CD4-positive, alpha-beta T cell treated with Interferon gamma for 1 hour (primary cell): ENCODE data around the gene GOLGB1.
A peak's percentile ranks its signal among the peaks of the same experiment; 100 is the strongest.
"Not testable (repeated sequence)": the region's sequence is repeated elsewhere in the genome, so short reads cannot be mapped to it uniquely, and the experiment has no call there.

Experiments used
- DNase-seq: peaks from one replicate; pipeline ENCODE4 v3.0.0-alpha.2; 2020

Gene GOLGB1, protein sequence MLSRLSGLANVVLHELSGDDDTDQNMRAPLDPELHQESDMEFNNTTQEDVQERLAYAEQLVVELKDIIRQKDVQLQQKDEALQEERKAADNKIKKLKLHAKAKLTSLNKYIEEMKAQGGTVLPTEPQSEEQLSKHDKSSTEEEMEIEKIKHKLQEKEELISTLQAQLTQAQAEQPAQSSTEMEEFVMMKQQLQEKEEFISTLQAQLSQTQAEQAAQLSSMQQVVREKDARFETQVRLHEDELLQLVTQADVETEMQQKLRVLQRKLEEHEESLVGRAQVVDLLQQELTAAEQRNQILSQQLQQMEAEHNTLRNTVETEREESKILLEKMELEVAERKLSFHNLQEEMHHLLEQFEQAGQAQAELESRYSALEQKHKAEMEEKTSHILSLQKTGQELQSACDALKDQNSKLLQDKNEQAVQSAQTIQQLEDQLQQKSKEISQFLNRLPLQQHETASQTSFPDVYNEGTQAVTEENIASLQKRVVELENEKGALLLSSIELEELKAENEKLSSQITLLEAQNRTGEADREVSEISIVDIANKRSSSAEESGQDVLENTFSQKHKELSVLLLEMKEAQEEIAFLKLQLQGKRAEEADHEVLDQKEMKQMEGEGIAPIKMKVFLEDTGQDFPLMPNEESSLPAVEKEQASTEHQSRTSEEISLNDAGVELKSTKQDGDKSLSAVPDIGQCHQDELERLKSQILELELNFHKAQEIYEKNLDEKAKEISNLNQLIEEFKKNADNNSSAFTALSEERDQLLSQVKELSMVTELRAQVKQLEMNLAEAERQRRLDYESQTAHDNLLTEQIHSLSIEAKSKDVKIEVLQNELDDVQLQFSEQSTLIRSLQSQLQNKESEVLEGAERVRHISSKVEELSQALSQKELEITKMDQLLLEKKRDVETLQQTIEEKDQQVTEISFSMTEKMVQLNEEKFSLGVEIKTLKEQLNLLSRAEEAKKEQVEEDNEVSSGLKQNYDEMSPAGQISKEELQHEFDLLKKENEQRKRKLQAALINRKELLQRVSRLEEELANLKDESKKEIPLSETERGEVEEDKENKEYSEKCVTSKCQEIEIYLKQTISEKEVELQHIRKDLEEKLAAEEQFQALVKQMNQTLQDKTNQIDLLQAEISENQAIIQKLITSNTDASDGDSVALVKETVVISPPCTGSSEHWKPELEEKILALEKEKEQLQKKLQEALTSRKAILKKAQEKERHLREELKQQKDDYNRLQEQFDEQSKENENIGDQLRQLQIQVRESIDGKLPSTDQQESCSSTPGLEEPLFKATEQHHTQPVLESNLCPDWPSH (N-terminal part only)

DNA sequence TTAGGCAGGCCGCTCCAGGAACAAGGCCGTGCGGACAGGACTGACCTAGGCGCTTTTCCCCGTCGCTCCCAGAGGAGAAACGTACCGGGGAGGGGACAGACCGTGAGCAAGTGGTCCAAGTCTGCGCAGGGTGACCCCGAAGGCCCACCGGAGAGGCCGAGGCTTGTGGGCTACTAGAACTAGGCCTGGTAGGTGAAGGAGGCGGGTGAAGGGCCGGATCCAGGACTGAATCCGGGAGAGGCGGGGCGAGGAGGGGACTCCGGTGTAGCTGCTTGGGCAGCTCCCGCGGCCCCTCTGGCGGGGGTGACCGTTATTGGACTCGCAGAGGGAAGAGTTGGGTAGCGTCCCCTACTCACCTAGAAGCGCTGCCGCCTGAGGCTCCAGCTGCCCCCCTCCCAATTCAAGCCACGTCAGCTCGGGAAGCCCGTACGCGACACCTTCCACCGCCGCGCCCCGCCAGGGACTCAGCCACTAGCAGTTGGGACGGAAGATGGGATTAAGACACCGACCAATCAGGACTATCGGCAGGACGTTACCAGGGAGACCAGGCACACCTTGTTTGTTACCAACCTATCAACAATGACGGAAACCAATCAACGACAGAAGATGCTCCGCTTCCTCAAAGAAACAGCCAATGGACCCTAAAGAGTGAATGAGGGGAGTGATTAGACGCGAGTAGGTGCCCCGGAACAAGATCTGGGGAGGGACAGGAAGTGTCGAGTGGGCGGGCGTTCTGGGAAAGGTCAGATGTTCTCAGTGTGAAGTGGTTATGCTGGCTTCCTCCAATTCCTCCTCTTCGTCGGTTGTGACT, at the start of gene GOLGB1:
TSS of gene GOLGB1 (minus strand) at position 466 of the 811 bp plus-strand sequence. CDS start 18,770 bp downstream, outside the sequence.
- peak; percentile 95 for DNase-seq

DNA sequence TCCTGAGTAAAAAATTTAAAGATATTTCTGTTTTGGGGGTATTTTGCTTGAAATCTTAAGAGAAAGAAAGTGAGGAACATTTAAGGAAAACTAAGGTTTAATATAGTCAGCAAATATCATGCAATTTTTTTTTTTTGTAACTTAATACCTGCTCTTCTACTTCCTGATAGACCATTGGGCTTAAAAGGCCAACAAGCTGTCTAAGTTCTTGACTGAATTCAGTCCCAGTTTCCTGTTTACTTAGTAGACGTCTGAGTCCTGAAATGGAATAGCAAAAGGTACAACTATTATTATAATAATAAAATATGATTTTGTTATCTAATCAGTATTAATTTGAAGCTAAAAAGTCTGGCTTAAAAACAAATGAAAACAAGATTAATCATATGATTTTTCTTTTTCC, 47.4 kb upstream of the GOLGB1 start:
- DNase-seq, result no peak

DNA sequence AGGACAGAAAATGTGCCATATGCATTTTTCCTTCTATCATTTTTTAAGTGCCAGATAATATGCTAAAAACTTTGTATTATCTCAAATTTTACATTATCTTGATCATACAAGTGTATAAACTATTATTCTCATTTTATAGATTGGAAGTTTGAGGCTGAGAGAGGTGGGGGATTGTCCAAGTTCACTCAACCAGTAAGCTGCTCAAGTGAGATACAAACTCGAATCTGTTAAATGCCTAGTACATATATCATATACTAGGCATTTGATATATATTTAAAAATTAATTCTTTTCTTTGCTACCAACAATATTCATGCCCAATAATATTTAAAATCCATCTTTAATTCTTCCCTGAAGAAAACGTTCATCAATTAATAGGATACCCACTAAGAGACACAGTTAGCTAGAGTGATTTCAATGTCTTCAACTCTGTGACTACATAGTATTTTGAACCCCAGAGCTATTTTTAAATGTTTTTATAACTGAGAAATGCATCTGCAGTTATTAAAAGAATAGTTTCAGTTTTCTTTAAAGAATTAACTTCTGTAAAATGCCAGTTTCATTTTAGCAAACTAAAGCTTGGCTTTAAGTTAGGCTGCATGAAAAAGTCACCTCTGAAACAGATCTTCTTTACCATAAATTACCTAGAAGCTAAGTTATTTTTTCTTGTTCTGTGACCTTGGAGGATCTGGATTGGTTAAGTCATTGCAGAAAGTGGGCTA, 44.9 kb upstream of the GOLGB1 start:
- no peak for DNase-seq

DNA sequence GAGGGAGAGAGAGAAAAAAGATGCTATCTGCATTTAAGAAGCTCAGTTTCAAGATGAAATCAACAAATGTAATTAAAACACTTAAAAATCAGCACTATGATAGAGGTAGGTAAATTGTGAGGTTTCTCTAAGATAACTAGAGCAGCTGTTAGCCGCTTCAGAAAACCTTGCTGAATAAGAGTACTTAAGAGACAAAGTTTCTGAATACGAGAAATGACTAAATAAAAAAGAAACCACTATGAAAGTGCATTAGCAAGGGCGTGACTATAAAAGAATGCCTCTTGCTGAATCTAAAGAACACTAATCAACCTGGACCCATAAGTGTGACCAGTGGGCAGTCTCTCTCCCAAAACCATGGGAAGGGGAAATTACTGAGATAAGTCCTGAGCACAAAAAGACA, 43.5 kb upstream of the GOLGB1 start:
- DNase-seq, result no peak

DNA sequence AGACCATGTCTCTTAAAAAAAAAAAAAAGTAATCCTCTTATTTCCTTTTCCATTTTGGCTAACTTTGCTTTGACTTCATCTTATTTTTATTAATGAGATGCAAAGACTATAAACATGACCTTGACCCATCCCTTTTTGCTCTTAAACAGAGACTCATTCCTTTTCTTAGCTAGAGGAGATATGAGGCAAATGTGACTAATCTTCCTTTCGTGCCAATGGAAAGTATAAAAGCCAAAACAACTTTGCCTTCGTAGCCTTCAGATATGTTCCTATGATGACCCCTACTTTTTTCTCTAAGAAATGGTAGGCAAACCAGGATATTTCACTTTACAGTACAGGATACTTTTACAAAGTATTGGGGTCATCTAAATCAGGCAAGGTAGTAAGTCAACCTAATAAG, 36.9 kb upstream of the GOLGB1 start:
- no peak for DNase-seq

DNA sequence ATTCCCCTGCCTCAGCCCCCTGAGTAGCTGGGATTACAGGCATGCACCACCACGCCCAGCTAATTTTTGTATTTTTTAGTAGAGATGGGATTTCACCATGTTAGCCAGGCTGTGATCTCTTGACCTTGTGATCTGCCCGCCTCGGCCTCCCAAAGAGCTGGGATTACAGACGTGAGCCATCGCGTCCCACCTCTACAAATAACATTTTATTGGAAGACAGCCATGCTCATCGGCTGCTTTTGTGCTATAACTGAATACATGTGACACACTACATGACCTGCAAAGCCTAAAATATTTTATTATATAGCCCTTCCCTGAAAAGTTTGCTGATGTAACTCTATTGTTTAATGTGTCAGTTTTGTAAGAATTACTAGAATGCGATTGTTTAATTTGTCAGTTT, 33.2 kb upstream of the GOLGB1 start:
- not testable (repeated sequence) for DNase-seq

DNA sequence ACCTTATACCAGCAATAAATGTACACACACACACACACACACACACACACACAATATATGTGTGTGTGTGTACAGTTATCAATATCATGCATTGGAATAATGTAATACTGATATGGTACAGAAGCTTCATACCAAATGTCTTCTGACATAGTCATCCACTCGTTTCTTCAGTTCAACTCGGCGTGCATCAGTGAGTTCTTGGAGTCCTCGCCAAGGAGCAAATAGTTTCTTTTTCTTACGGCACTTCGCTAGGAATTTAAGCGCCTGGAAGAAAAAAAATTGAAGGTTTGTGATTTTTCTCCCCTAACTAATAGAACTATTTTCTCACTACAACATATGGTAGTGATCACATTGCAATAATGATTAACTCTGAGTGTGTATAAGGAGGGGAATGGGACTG, 32.1 kb upstream of the GOLGB1 start:
- no peak for DNase-seq

DNA sequence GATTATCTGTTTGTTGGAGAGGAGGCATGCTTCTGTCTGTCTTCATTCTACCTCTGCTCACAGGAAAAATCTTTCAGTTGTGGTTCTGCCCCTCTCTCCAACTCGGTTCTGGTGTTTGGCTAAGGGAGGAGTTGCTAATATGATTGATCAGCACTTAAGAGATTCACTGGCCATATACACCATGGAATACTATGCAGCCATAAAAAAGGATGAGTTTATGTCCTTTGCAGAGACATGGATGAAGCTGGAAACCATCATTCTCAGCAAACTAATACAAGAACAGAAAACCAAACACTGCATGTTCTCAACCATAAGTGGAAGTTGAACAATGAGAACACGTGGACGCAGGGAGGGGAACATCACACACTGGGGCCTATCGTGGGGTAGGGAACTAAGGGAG, 25.6 kb upstream of the GOLGB1 start:
- not testable (repeated sequence) for DNase-seq

DNA sequence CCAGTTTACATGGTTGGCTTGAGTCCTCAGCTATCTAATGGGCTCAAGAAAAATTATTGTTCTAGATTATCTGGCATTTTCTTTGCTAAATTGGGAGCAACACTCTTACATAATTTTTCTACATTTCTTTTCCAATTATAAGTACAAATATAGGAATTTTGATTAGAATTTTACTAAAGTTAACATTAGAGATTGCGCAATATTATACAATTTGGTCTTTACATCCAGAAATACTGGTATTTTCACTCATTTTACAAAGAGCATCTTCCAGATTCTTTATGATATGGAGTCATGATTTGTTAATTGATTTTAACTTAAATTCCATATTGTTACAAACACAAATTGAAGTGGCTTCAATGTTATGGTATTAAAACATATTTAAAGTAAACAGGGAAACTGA, 19.7 kb upstream of the GOLGB1 start:
- DNase-seq, result no peak

DNA sequence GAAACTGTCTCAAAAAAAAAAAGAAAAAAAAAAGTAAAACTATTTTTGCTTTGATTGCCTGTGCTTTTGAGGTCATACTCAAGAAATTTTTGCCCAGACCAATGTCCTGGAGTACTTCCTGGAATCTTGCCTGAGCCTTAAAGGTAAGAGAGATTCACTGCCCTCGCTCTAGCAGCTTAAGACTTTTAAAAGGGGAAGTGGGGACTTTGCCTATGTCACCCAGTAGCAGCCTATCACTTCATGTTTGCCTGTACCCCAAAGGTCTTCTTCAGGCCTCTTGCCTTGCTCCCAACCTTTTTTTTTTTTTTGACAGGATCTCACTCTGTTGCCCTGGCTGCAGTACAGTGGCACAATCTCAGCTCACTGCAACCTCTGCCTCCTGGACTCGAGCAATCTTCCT, 18.9 kb upstream of the GOLGB1 start:
- DNase-seq, result no peak

DNA sequence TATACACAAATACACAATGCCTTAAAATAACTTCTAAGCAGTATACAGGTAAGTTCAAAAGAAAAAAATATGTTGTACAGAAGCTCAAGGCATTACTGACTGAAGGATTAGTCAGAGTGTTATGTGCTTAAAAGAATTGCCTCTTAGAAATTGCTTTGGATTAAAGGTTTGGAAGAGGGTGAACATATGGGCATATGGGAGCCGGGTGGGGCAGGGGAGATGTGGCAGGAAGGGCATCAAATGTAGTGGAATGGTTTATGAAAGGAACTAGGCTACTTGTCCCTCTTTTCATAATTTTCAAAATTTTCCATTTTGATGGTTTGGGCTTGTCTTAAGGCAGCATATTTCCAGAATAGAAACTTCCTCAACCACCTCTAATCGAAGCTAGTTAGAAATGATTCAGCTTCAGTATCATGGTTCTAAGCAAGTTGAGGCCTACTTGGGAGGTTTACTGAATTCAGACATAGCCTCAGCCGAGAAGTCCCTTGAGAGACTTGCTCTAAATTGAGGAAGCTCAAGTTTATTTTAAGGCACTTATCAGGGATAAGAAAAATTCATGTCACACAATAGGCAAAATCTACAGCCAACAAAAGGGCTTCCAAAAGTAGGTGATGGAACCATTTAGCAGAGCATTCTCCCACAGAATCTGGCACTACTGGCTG, 10.1 kb upstream of the GOLGB1 start:
- DNase-seq, result no peak

DNA sequence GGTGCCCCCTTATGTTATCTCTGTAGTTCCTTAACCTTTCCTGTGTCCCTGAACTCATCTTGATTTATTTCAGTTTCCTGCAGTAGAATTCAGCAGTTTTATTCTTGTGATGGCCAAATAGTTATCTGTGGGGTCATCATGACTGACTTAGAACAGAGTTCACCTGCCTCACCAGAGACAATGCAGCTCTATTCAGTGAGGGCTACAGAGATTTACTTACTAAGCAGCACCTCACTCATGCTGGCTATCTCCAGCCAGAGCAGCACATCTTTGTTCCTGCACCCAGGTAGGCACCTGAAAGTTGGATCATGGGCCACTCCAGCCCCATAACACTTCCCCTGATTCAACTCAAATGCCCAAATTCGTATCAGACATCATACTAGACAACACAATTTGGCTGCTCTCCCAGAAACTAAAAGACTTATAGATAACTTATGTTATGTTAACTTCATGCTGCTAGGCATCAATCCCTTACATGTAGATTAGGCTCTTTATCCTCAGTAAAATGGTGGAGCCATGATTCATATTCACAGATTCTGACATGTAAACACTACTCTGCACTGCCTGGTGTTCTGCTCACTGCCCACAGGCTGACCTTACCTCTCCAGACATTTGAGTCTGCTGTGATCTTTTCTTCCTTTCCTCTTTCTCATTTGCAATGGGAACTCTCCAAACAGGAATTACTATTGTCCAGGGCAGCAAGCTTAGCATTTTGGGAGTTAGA, 9.3 kb upstream of the GOLGB1 start:
- DNase-seq, result no peak

DNA sequence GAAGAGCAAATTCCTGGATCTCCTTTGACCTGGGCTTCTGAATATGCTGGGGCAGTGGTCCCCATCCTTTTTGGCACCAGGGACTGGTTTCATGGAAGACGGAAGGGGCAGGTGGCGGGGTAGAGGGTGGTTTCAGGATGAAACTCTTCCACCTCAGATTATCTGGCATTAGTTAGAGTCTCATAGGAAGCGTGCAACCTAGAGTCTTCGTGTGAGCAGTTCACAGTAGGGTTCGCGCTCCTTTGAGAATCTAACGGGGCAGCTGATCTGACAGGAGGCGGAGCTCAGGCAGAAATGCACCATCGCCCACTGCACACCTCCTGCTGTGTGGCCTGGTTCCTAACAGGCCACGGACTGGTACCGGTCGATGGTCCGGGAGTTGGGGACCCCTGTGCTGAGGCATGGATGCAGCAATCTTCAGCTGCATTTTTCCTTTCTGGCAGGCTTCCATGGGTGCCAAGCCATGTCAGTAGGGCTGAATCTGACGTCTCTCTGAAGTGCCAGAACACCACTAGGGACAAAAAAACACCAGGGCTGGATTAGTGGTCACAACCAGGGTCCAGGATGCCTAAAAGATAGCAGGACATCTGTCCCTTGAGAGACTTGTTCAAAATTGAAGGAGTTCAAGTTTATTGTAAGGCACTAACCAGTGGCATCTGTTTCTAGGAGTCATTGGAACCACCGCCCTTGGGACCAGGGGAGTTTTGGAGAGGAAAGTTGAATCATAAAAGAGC, 8.4 kb upstream of the GOLGB1 start:
- DNase-seq, result no peak

DNA sequence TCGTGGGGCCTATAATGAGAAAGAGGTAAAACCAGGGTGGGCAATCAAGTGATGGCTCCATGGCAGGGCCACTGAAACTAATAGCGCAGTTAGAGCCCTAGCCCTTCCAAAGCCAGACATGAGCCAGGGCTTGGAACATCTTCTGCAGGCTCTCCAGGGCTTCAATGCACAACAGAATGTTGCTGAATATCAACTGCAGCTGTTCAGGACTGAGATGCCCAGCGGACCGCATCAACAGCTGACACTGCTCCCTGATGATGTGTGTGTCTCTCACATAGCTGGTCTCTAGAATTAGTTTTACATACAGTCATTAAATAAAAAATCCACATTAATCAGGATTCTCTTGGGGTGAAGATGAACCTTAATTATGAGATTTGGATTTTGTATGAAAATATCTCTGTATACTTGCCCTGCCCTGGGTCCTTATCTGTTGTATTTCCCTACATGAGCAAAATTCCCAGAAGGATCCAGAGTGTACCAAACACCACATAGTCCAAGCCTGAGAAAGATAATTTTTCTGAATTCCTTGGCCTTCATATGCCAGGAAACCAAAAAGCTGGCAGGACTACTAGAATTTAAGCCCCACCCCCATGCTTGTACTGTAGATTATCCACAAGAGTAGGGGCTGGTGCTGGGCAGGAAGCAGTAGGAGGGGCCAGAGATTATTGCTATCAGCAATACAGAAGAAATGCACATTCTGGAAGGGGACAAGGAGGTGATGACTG, 7.7 kb upstream of the GOLGB1 start:
- no peak for DNase-seq

DNA sequence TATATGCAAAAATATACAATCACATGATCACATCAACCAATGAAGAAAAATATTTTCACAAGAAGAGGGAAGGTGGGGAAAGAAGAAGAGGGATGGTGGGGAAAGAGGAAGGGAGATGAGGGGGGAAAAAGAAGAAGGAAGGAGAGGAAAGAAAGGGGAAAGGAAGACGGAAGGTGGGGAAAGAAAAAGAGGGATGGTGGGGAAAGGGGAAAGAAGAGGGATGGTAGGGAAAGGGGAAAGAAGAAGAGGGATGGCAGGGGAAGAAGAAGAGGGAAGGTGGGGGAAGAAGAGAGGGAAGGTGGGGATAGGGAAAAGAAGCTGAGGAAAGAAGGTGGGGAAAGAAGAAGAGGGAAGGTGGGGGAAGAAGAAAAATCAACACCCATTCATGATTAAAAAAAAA, 3.2 kb upstream of the GOLGB1 start:
- no peak for DNase-seq

DNA sequence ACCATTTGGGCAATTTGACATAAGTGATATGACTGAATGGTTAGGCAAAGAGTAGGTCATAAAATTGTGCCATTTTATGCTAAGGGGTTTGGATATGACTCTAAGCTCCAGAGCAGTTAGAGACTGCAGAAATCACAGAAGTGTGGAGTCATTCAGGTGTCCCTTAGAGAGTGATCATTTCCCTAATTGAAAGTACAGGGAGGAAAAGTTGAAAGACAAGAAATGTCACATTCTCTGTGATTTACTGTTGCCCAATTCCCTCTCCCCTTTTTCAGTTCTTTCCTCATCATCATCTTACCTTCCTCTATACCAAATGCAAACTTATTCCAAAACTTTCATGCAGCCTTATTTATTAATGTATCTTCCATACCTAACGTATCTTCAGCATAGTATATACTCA, 2.7 kb upstream of the GOLGB1 start:
- no peak for DNase-seq

DNA sequence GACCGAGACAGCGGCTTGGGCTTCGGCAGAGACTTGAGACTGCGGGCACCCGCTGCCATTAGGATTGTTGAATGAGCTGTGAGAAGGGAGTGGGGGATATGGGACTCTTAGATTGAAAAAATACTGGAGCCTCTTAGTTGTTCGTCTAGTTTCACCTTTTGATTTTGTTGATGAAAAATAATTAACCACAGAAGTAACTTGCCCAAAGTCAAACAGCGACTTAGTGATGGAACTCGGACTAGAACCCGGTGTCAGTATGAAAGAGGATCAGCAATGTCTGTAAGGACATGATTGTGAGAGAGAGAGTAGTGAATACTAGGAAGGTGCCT, 510 bp upstream of the GOLGB1 start:
- DNase-seq, result no peak

DNA sequence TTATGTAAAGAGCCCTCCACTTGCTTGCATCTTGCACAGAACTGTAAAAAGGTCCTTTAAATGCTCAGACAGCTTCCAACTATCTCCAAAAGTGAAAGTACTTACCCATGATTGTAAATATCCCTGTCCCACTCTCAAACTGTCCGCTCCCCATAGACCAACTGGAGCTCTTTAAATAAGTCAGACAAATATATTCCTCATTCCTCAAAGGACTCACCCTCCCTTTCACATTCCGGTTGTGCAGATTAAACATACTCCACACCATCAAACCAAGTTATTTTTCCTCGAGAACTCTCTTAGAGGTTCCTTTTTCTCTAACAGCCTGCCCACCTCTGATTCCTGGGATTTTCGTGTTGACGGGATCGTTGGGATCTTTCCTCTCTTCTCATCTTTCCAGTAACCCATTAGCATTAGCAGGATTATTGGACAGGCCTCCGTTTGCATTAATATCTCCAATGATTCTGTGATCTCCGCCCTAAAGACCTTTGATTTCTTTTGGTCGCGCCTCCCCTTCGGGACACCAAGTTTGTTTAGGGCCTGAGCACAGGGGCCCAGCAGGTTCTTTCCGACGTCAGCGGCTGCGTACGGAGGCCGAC, 763 bp downstream of the GOLGB1 start:
- DNase-seq, result no peak

DNA sequence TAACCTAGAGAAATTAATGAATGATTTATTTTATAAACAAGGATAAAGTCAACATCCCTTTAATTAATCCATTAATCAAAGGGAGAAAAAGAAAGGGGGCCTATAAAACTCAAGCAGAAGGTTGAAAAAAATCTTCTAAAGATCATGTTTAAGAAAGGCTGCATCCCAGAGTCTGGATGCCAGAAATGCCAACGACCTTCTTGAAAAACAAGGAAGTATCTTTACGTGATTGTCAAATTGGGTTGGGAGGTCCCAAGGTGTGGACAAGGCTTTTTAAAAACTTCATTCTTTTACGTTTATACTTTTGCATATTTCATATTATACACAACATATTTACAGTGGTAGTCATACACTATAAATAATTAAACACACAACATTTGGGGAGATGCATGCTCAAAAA, 1.6 kb downstream of the GOLGB1 start:
- no peak for DNase-seq
